H1 (cell line): ENCODE measurements around the gene FTSJ3.

ENCODE experiments used
- MAFK ChIP-seq: IDR thresholded peaks from 2 replicates; pipeline ENCODE4 v1.6.1; 2012; ENCODE audit warnings: low read depth, mild to moderate bottlenecking, improper control_type of control experiment, low read length
- POLR2A ChIP-seq, 2 experiments: IDR thresholded peaks; 1 replicate in 1 of 2; 2 replicates in 1 of 2; pipeline ENCODE4 v1.6.1; 2011; ENCODE audit warnings: low read depth in 2 of 2, low read length in 2 of 2, mild to moderate bottlenecking in 2 of 2; ENCODE audit errors: control extremely low read depth in 1 of 2
- SIRT6 ChIP-seq: IDR thresholded peaks from one replicate; pipeline ENCODE4 v1.7.1; 2012; ENCODE audit warnings: low read length, inconsistent platforms

DNA sequence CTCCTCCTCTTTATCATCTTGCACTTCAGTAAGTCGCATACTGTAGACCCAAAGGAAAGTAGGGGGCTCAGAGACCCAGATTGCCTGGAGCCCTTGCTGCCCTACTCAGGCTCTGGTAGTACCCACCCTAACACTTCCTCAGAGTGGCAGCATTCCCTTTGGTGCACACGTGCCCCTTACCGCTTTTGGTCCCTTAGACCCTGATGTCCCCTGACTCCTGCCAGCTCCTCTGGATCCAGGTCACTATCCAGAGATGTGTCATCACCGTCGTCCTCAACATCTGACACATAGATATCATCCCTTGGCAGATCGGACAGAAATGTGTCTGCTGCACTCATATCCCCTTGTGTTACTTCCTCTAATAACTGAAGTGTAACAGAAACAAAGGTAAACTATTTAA lies 5.7 kb downstream of the FTSJ3 start:
- no peak for TF ChIP-seq MAFK
- TF ChIP-seq POLR2A (IDR thresholded peaks at IDR 0.05; ENCODE audit: control extremely low read depth in 1 of 2, low read depth in 2 of 2, low read length in 2 of 2) = no peak
- TF ChIP-seq SIRT6 = no peak
